NCI-H1048 (cell line): ENCODE measurements around the gene AHCYL2.
"Not testable (repeated sequence)": the region's sequence is repeated elsewhere in the genome, so short reads cannot be mapped to it uniquely, and the experiment has no call there.

Experiments used
- DNase-seq: peaks from one replicate; lab custom pipeline; 2025; lab: John Stamatoyannopoulos, UW

AHCYL2 gene

GRCh38 chr7:129245533-129245932, 20.7 kb downstream of the AHCYL2 start:
- DNase-seq: no peak

DNA sequence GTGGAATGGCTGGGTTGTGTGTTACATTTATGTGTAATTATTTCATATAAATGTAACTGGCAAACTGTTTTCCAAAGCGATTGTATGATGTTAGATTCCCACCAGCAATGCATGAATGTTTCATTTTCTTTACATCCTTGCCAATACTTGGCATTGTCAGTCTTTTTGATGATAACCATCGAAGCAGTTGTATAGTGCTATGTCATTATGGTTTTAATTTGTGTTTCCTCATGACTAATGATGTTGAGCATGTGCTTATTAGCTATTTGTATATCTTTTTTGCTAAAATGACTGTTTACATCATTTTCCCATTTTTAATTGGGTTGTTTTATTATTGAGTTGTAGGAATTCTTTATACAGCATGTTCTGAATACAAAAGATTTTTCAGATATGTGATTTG, 22.3 kb downstream of the AHCYL2 start:
- no peak for DNase-seq

- no peak for DNase-seq
These were observed 27.3 kb downstream of the AHCYL2 start for GRCh38 chr7:129252128-129252527.

- not testable (repeated sequence) for DNase-seq
These were observed 27.8 kb downstream of the AHCYL2 start for GRCh38 chr7:129252603-129253002.

DNA sequence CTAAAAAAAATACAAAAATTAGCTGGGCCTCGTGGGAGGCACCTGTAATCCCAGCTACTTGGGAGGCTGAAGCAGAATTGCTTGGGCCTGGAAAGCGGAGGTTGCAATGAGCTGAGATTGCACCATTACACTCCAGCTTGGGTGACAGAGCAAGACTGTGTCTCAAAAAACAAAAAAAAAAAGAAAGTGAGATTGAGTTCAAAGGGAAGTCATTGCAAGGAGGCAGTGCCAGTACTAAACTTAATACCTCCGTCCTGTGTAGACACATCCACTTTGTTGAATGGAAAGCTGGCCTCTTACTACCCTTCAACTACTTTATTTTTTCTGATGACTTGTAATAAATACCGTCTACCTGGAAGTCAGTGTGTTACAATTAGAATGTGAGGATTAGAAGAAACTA, 31.0 kb downstream of the AHCYL2 start:
- no peak for DNase-seq

GRCh38 chr7:129256221-129256620, 31.4 kb downstream of the AHCYL2 start:
- DNase-seq: no peak

- no peak for DNase-seq
These were observed 32.3 kb downstream of the AHCYL2 start for GRCh38 chr7:129257168-129257567.

DNA sequence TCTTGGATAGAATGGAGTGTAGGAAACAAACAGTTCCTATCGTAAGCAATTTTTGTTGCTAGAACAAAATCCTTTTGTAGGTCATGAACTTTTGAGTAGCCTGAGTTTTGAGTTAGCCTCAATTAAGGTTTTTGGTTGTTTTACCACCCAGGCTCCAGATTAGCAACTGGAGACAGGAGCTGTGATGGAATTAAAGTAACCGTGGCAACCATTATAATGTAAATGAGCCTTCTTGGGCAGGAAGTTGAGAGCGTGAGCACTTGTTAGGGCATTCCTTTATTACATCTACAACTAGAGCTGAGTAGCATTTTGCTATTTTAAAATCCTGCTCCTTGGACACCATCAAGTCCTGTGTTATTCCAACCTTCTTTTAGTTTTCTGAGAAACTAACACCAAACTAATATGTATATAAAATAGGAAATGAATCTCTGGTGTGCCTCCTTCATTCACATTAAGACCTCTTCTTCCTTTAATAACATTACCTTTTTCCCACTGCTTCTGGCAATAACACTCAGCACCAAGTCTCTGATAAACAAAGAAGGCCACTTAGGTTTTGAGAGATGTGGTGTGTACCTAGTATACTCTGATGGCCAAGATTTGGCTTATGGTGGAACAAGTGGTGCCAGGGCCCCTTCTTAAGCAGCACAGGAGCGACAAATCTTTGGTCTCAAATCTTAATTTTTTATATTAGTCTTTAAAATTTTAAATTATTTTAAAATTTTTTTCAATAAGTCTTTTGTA, 34.0 kb downstream of the AHCYL2 start:
- DNase-seq: no peak

DNA sequence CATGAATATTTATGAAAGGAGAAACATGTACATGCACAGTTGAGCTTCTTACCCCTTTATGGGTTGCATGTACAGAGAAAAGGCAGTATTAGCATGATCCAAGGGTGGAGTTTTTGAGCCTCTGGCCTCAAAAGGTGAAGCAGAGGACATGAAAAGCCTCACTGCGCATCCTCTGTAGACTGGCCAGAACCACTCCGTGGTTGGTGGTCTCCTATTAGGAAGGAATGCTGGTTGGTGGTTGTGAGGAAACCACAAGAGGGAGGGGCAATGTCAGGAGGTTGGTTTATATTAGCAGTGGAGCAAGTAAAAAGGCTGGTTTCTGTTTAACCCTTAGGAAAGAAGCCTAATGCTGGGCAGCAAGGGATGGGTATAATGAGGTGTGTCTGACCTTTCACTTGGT, 37.5 kb downstream of the AHCYL2 start:
- no peak for DNase-seq

GRCh38 chr7:129263168-129263567, 38.3 kb downstream of the AHCYL2 start:
- no peak for DNase-seq

DNA sequence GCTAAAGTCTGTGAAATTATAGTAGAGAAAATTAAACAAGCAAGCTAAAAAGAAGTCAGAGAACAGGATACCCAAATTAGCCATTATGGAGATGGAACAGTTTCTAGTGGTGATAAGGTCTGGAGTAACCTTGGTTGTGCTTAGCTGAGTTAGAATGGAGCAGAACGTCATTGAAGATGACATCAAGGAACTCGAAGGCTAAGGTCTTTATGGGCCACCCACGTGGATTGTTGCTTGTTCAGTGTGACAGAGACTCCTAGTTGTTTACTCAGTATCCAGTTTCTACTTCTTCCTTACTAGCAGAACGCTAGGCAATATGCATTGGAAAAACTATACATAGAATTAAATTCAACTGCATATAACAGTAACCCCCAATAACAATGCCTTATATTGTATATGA, 39.7 kb downstream of the AHCYL2 start:
- DNase-seq: no peak

GRCh38 chr7:129265328-129265727, 40.5 kb downstream of the AHCYL2 start:
- DNase-seq: no peak

GRCh38 chr7:129266181-129266580, 41.4 kb downstream of the AHCYL2 start:
- DNase-seq: no peak

DNA sequence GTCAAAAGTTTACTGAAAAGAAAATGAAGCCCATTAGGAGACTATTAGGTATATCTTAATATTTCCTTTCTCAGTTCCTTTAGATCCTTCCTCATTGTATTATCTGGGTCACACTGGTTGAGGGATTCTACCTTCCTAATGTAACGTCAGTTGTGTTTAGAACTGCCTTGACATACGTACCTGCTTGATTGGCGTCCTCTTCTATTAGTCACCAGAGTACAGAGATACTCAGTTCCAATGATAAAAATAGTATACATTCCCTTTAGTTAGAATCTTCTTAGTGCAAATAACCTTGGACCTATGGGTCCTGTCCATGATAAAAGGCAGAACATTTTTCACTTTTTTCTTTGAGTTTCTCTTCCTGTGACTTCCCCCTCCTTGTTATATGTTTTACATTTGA, 45.2 kb downstream of the AHCYL2 start:
- DNase-seq: no peak

DNA sequence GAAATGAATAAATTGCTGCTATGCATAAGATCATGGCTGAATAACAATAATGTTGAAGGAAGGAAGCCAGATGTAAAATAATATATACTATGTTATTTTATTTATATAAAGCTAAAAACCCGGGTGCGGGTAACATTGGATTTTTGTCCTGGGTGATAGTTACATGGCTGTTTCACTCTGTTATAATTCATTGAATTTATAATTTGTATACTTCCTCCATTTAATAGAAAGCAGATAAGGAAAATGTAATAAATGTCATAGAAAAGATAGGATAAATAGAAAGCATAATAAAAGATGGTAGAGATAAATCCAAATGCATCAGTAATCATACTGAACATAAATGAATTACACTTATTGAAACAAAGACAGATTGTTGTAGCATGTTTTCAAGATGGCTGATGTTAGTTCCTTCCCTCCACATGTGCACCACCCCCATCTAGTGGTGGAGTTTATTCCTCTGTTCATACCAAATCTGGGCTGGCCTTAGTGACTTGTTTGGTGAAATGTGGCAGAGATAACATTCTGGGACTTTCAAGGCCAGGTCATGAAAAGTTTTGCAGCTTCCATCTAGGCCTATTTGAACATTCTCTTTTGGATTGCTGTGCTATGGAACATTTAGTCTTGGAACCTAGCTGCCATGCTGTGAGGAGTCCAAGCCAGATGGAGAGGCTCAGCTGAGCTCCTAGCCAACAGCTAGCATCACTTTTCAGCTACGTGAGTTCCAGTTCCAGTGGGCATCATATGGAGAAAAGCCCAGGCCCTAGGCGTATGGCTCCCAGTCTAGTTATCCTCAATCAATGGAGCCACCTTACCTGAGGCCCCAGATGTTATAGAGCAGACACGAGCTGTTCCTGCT, 46.9 kb downstream of the AHCYL2 start:
- DNase-seq: no peak

- no peak for DNase-seq
These were observed 49.1 kb downstream of the AHCYL2 start for GRCh38 chr7:129273936-129274335.

GRCh38 chr7:129277629-129278028, 52.8 kb downstream of the AHCYL2 start:
- no peak for DNase-seq

DNA sequence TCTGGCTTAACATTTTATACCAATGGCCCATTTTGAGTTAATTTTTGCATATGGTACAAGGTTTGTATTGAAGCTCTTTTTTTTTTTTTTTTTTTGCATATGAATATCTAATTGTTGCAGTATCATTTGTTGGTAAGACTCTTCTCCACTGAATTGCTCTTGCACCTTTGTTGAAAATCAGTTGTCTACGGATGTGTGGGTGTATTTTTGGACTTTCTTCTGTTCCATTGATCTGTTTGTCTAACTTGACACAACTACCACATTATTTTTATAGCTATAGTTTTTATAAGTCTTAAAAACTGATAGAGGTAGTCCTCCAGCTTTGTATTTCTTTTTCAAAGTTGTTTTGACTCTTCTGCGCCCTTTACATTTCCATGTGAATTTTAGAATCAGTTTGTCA, 53.9 kb downstream of the AHCYL2 start:
- no peak for DNase-seq

- DNase-seq: no peak
These were observed 54.9 kb downstream of the AHCYL2 start for GRCh38 chr7:129279757-129280156.

DNA sequence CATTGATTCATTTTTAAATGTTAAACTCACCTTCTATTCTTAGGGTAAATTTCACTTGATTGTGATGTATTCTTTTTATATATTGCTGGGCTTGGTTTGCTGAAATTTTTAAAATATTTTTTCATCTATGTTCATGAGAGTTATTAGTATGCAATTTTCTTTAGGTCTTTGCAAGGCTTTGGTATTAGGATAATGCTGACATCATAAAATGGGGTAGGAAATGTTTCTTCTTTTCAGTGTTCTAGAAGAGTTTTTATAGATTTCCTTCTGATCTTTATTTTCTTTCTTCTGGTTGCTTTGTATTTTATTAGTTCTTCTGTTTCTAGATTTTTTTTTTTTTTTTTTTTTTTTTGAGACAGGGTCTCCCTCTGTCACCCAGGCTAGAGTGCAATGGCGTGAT, 56.3 kb downstream of the AHCYL2 start:
- DNase-seq: no peak

DNA sequence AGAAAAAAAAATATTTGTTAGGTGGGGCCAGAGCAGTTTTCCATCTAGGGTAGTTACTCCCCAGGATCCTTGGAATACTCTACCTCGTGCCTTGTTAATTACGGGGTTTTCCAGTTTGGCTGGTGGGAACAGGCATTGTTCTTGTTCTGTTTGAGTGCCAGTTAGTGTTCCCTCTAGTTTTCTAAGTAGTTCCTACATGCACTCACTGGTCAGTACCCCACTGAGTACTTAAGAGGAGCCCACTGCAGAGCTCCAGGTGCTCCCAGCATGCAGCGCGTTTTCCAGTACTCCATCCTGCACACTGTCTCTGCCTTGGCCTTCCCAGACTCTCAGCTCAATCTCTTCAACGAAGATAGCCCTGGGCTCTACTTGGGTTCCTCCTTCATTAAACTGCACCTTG, 58.0 kb downstream of the AHCYL2 start:
- no peak for DNase-seq

- no peak for DNase-seq
These were observed 59.1 kb downstream of the AHCYL2 start for GRCh38 chr7:129283936-129284335.

GRCh38 chr7:129285111-129285510, 60.3 kb downstream of the AHCYL2 start:
- no peak for DNase-seq
